Kidney epithelial cell (primary cell): Measurements from ENCODE around the gene ADGRG1. TPM values are rescaled to one million over a fixed set of nuclear protein-coding genes. Genes with fewer than 3 reads are reported as not detected.

Experiments used
- DNase-seq: peaks from one replicate; pipeline ENCODE4 v3.0.0-alpha.2; 2010; ENCODE audit warnings: low read depth
- H3K27me3 ChIP-seq: 2 replicates; pipeline ENCODE4 v1.6.0; 2011; ENCODE audit warnings: low read length; ENCODE audit not compliant: control insufficient read depth, insufficient read depth
- H3K36me3 ChIP-seq: 2 replicates; pipeline ENCODE4 v1.5.1; 2011; ENCODE audit warnings: low read length; ENCODE audit not compliant: control insufficient read depth, insufficient read depth
- H3K4me3 ChIP-seq: 2 replicates; pipeline ENCODE4 v1.5.1; 2011; ENCODE audit warnings: low read depth, mild to moderate bottlenecking, control low read depth, low read length
- CTCF ChIP-seq: IDR thresholded peaks from 2 replicates; pipeline ENCODE4 v1.5.1; 2011; ENCODE audit warnings: mild to moderate bottlenecking, moderate library complexity, low read length, control low read depth, inconsistent platforms; ENCODE audit not compliant: insufficient read depth, poor library complexity, severe bottlenecking
- total RNA-seq: library from RNA; depleted of rRNA; stranded (reverse); fragments of >200 nt; gene quantifications from 2 replicates; pipeline ENCODE4 v1.2.3, GENCODE V29; 2015

The ADGRG1 gene
- total RNA-seq, 1 donor from 2014 or later = 150 TPM

- no peak overlapping the region for H3K4me3 ChIP-seq
- no peaks in the 10 kb centered on the region for H3K27me3 ChIP-seq
- H3K36me3 ChIP-seq = peaks cover 4% of the 10 kb centered on the region
- DNase-seq = no peak
- TF ChIP-seq CTCF = no peak
Observed at GRCh38 chr16:57661510-57661909, 33.1 kb downstream of the ADGRG1 start.

- H3K4me3 ChIP-seq = no peak overlapping the region
- TF ChIP-seq CTCF = no peak
- no peaks in the 10 kb centered on the region for H3K27me3 ChIP-seq
- H3K36me3 ChIP-seq = peaks cover 4% of the 10 kb centered on the region
- no peak for DNase-seq
Observed at GRCh38 chr16:57661936-57662906, 33.8 kb downstream of the ADGRG1 start.

- H3K27me3 ChIP-seq = peaks cover 3% of the 10 kb centered on the region
- no peak overlapping the region for H3K4me3 ChIP-seq
- DNase-seq = no peak
- H3K36me3 ChIP-seq = peaks cover 4% of the 10 kb centered on the region
- no peak for TF ChIP-seq CTCF
Observed at GRCh38 chr16:57663436-57663835, 35.0 kb downstream of the ADGRG1 start.

GRCh38 chr16:57663917-57664661 is 35.7 kb downstream of the ADGRG1 start:
- no peak for DNase-seq
- Histone ChIP-seq H3K27me3 (peaks cover 3% of the 10 kb centered on the region), H3K36me3 (peaks cover 4% of the 10 kb centered on the region), H3K4me3 (no peak overlapping the region)
- no peak for TF ChIP-seq CTCF

- DNase-seq = no peak
- Histone ChIP-seq H3K36me3 (peaks cover 4% of the 10 kb centered on the region), H3K4me3 (no peak overlapping the region), H3K27me3 (peaks cover 3% of the 10 kb centered on the region)
- no peak for TF ChIP-seq CTCF
Observed at GRCh38 chr16:57664662-57665025, 36.2 kb downstream of the ADGRG1 start.
